AG08396 (cell line): Measurements from ENCODE around the gene HS3ST2.
"Not testable (repeated sequence)": the region's sequence is repeated elsewhere in the genome, so short reads cannot be mapped to it uniquely, and the experiment has no call there.

Source experiments
- DNase-seq: peaks from one replicate; pipeline ENCODE4 v3.0.0; 2012; ENCODE audit warnings: low spot score, mixed read lengths

HS3ST2 gene

DNA sequence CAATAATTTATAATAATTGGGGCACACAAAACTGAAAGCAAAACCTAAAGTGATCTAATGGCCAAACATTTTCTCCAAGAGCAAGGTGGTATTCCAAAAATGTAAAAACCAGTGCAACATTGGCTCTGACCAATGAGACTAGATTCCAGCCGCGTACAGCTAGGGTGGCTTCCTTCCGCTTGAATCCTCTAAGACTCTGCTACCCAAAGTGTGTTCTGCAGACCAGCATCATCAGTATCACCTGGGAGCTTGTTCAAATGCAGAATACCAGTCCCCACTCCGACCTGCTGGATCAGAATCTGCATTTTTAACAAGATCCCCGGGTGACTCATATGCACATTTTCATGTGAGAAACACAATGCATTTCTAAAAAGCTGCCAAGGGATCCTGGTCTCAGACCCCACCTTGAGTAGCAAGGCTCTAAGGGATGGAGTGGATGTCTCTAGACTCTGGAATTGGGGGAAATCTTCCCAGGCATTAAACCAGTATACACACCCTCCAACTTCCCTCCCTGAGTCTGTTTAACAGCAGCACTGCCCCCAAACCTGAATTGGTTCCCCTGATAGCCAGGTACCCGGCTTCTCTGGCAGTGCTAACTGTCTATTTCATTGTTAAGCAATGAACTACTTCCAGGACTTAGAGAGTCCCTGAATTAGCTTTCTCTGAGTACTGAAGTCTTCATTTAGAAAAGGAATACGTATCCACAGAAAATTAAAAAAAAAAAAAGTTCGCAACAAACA is 118.2 kb downstream of the HS3ST2 start:
- DNase-seq, result no peak

DNA sequence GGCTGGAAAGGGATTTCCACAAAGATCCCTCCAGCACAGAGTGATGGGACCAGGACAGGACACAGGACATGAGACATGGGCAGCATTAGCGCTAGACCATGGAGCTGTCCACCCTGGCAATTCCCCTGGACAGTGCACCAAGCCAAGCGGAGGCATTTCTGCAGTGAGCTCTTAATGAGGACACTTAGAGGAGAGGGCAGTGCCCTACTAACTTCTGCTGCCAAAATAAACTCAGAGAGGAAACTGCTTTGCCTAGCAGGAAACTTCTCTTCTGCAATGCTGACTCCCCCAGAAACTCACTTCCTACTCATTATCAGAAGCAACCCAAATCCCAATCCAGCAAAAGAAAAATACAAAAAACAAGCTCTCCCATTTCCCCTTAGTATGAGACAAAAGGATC is 119.2 kb downstream of the HS3ST2 start:
- DNase-seq, result no peak

DNA sequence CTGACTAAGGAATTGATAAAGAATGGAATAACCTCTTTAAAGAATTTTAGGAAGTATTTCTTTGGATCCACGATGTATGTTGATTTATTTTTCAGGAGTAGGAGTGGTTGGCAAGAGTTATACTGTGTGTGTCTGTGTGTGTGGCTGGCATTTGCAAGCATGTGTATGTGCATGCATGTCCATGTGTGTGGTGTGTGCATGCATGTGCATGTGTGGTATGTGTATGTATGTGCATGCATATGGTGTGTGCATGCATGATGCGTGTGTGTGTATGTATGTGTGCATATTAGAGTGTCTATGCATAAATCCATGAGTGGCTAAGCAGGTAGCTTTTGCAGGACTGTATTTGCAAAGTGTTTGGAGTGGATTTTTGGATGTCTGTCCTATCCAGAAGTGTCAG is 120.8 kb downstream of the HS3ST2 start:
- DNase-seq, result no peak

DNA sequence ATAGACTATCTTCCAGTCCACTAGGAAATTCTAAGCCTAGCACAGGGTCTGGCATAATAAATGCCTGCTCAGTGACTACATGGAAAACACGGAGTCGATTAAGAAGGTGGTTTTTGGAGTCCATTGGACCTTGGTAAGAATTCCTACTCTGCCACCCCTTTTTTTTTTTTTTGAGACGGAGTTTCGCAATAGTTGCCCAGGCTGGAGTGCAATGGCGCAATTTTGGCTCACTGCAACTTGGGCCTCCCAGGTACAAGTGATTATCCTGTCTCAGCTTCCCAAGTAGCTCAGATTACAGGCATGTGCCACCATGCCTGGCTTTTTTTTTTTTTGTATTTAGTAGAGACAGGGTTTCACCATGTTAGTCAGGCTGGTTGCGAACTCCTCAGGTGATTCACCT is 123.2 kb downstream of the HS3ST2 start:
- no peak for DNase-seq

DNA sequence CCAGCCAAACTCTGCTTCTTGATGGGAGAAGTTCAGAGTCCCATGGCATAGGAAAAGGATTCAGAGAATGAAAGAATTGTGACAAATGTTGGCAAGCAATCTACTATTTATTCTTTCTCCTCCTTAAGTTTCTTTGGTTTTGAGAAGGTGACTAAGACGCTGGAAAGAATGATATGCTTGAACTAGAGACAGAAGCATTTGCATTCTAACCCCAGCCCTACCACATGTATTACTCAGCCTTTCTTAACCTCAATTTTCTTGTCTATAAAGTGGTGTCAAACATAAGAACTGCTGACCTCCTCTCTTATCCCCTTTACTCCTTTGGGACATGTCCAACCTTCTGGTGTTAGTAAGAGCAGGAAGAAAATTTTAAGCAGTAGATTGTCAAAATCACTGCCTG is 124.7 kb downstream of the HS3ST2 start:
- no peak for DNase-seq

DNA sequence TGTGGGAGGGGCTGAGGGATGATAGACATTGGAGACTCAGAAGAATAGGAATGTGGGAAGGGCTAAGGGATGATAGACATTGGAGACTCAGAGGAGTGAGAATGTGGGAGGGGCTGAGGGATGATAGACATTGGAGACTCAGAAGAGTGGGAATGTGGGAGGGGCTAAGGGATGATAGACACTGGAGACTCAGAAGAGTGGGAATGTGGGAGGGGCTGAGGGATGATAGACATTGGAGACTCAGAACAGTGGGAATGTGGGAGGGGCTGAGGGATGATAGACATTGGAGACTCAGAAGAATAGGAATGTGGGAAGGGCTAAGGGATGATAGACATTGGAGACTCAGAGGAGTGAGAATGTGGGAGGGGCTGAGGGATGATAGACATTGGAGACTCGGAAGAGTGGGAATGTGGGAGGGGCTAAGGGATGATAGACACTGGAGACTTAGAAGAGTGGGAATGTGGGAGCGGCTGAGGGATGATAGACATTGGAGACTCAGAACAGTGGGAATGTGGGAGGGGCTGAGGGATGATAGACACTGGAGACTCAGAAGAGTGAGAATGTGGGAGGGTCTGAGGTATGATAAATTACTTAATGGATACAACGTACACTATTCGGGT is 125.9 kb downstream of the HS3ST2 start:
- not testable (repeated sequence) for DNase-seq

DNA sequence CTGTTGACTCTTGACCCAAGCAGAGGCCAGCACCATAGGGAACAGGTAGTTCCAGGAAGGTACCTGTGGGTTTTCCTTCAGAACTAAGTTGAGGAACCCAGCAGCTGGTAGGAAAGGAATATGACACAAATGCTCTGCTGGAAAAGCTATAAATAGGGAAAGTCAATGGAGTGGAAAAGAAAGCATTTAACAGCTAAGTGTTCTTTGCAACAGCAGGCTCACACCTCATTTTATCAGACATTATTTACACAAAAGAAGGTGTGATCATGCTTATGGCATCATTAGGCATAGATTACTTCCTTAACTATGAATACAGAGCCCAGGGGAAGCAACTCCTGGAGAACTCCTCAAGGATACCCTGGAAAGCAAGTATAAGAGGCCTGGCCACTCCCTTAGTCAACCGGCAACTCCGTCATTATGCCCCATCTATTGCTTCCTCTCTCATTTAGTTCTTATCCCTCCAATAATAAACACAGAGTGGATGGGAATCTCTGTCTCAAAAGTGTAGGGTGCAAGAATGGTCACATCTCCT is 128.1 kb downstream of the HS3ST2 start:
- no peak for DNase-seq

DNA sequence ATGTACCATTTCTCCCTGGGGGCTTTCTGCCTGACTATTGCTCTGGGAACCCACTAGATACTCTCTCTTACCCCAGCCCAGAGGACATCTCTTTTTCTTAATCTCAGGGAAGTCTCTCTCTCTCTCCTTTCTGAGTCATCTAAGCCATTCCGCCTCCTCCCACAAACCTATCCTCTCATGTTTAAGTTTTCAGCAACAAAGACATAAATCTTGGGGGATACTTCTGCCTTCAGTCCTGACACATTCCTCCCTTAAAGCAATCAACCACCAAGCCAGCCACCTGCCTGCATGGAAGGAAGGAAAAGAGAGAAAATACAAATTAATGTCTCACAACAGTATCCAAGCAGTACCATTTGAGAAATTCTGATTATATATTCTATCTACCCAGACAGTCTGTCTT is 128.8 kb downstream of the HS3ST2 start:
- no peak for DNase-seq

DNA sequence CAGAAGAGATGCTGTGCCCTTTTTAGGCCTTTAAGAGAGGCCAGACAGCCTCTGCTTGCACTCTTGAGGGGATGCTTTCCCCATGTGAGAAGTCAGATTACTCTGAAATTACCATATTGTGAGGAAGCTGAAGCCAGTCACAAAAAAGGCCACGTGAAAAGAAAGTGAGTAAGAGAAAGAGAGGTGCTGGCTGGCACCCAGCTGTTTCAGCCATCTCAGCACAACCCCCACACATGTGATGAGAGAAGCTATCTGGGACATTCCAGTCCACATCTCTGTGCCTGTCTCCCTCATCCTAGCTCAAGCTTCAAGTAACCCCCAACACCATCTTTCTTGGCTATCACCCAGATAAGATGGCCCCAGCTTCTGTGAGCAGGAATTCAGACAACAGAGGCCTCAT is 131.4 kb downstream of the HS3ST2 start:
- no peak for DNase-seq

DNA sequence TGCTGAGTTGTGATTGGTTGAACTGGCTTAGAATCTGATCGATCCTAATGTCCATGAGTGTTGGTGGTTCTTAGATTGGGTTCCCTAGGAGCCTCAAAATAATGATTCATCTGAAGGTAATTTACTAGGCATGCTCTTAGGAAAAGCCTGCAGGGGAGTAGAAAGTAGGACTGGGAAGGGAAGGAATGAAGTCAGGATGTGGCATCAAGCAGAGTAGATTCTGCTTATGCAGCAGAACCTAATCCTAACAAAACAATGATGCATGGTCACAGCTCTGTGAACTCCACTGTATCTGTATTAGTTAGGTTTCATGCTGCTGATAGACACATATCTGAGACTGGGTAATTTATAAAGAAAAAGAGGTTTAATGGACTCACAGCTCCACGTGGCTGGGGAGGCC is 132.5 kb downstream of the HS3ST2 start:
- no peak for DNase-seq

DNA sequence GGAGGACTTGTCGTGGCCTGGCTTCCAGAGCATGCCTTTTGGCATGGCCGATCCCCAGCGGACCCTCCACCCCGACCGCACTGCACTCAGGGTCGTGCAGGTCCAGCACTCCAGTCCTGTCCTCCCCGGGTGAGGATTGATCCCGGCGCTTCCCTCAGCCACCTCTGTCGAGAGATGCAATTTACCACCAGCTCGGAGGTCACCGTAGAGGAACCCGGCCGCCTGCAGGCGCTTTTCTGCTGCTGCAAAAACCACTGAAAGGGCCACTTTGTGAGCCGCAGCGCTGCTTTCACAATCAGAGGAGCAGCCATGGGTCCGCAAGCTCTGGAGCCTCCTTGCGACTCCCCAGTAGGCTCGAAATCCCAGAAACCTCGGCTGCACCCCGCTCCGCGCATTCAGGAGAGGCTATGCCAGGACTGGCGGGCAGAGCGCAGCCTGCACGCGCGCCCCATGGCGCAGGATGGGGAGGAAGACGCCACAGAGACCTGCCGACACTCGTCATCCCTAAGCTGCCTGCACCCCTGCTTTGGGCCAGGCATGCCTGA is 134.2 kb downstream of the HS3ST2 start:
- DNase-seq, result peak; percentile 8

DNA sequence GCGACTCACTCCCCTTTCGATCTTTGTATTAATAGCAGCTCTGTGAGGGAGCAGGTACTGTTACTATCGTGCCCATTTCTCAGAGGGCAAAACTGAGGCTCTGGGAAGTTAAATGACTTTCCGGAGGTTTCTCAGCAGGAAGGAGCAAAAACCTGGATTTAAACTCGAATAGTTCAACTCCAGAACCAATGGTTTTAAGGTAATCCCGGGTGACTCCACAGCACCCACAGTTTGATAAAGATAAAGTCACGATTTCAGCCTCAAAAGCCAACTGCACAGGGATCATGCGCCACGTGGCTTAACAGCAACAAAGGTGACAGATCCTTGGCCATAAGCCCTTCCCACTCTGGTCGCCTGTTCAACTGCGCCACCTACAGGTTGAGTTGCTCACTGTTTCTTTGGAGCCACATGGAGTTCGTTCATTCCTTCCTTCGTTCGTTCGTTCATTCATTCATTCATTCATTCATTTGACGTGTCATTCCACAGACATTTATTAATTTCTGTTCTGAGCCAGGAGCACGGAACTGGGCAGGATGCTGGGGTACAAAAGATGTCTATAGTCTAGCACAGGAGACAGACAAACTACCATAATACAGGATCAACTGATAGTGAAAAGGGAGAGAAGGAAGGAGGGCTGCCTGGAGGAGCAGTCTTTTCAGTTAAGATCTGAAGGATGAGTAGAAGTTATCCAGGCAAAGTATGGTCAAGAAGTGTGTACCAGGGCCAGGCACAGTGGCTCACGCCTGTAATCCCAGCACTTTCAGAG is 134.8 kb downstream of the HS3ST2 start:
- peak; percentile 67 for DNase-seq

DNA sequence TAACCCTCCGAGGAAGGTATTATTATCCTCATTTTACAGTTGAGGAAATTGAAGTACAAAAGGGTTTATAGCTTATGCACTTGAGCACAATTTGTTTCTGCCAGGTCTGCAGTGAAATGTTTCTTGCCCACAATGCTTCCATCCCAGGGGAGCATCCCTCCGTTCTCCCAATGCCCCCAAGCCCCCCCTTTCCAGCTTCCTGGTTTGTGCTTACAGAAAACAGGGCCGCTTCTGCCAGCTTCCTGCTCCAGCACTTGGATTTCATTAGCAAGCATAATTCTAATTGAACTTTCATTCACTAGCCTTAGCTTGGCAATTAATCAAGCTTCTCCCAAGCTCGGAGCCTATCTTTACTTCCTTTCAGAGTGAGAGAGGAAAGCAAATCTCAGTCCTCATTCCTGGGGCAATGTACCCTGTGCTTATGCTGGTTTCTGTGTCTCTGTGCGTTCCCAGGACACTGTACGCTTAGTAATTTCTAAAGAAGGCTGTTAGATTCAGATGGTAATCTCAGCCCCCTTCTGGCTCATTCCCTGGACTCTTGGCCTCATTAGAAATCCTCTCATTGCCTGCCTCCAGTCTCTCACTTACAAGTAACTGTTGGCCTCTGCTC is 141.6 kb downstream of the HS3ST2 start:
- no peak for DNase-seq

DNA sequence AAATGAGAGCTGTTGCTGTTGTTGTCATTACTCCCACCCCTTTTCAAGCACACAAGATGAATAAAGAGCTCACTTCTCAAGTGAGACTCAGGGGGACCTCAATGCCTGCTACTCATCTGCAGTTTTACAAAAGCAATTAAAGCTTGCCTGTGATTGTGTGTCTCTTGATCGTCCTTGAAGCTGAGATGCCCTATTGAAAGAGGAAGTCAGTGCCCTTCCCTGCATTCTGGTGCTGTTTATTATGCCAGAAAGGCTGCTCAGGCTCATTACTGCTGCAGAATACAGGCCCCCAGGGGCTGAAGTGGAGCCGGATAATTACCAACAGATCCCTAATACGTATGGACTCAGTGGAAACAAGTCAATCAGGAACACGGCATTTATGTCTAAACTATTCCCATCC is 147.2 kb downstream of the HS3ST2 start:
- DNase-seq, result no peak

DNA sequence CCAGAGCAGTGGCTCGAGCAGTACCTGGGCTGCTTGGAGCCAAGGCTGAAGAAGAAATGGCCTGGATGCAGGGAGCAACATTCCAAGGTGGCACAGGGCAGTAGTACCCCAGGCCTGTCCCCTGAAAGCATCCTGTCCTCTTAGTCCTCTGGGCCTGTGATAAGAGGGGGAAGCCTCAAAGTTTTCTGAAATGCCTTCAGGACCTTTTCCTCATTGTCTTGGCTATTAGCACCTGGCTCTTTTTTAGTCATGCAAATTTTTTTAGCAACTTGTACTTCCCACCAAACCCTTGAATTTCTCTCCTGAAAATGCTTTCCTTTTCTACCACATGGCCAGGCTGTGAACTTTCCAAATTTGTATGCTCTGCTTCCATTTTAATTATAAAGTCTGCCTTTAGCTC is 148.9 kb downstream of the HS3ST2 start:
- no peak for DNase-seq
